ENCODE data around the gene USPL1. TPM values are rescaled to one million over a fixed set of nuclear protein-coding genes. Genes with fewer than 3 reads are reported as not detected.
A peak's percentile ranks its signal among the peaks of the same experiment; 100 is the strongest.

The USPL1 gene
- total RNA-seq, 1 donor from 2014 or later, result 33.1 TPM

DNA sequence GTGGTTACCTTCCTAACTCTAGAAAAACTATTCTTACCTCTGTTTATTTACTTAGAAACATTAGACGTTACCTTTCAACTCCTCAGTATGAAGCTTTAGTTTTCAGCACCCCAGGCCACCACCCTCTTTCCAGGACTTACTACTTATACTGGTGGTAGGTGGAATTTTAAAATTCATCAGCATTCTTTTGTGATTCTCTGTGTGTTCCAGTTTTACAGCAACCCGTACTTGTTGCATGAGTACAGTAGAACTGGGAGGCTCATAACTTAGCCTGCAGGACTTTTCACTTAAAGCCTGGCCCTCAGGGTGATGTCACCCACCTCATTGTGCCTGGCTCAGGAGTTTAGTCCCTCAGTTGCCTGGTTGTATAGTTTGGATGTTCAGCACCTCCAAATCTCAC, 68.3 kb downstream of the USPL1 start:
- no peaks in the 10 kb centered on the region for H3K27me3 ChIP-seq (ENCODE audit: control insufficient read depth, insufficient read depth, low read length)
- H3K4me3 ChIP-seq (ENCODE audit: low read depth, low read length), result no peak overlapping the region
- TF ChIP-seq CTCF (IDR thresholded peaks at IDR 0.05; ENCODE audit: insufficient read depth, low read length, poor library complexity, severe bottlenecking), result no peak
- H3K36me3 ChIP-seq (ENCODE audit: control insufficient read depth, insufficient read depth, low read length), result no peaks in the 10 kb centered on the region
- no peak for DNase-seq (ENCODE audit: low read depth)

- TF ChIP-seq CTCF (IDR thresholded peaks at IDR 0.05; ENCODE audit: insufficient read depth, low read length, poor library complexity, severe bottlenecking), result no peak
- Histone ChIP-seq H3K36me3 (ENCODE audit: control insufficient read depth, insufficient read depth, low read length) (no peaks in the 10 kb centered on the region), H3K4me3 (ENCODE audit: low read depth, low read length) (no peak overlapping the region), H3K27me3 (ENCODE audit: control insufficient read depth, insufficient read depth, low read length) (no peaks in the 10 kb centered on the region)
- no peak for DNase-seq (ENCODE audit: low read depth)
Observed at GRCh38 chr13:30687601-30688000, 69.9 kb downstream of the USPL1 start.

DNA sequence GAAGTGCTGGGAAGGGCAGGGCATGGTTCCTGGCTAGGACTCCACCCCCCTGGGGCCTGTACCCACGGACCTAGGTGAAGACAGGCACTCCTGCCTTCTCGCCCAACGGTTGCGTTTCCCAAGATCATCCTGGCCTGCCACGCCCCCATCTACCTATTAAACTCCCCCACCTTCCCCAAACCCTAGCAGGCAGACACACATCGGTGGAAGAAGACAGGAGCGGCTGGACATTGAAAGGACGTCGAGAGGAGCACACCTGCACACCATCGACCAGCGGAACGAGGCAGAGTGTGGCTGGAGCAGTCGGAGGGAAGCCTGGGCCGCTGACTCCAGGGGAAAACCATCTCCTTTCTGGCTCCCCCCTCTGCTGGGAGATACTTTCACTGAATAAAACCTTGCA, 72.0 kb downstream of the USPL1 start:
- TF ChIP-seq CTCF (IDR thresholded peaks at IDR 0.05; ENCODE audit: insufficient read depth, low read length, poor library complexity, severe bottlenecking), result no peak
- Histone ChIP-seq H3K27me3 (ENCODE audit: control insufficient read depth, insufficient read depth, low read length) (no peaks in the 10 kb centered on the region), H3K4me3 (ENCODE audit: low read depth, low read length) (no peak overlapping the region), H3K36me3 (ENCODE audit: control insufficient read depth, insufficient read depth, low read length) (no peaks in the 10 kb centered on the region)
- no peak for DNase-seq (ENCODE audit: low read depth)

GRCh38 chr13:30690282-30691188, 72.8 kb downstream of the USPL1 start:
- peak; percentile 25 for DNase-seq (ENCODE audit: low read depth)
- H3K4me3 ChIP-seq (ENCODE audit: low read depth, low read length), result no peak overlapping the region
- no peaks in the 10 kb centered on the region for H3K27me3 ChIP-seq (ENCODE audit: control insufficient read depth, insufficient read depth, low read length)
- H3K36me3 ChIP-seq (ENCODE audit: control insufficient read depth, insufficient read depth, low read length), result no peaks in the 10 kb centered on the region
- no peak for TF ChIP-seq CTCF (IDR thresholded peaks at IDR 0.05; ENCODE audit: insufficient read depth, low read length, poor library complexity, severe bottlenecking)

- Histone ChIP-seq H3K4me3 (ENCODE audit: low read depth, low read length) (no peak overlapping the region), H3K36me3 (ENCODE audit: control insufficient read depth, insufficient read depth, low read length) (no peaks in the 10 kb centered on the region), H3K27me3 (ENCODE audit: control insufficient read depth, insufficient read depth, low read length) (no peaks in the 10 kb centered on the region)
- DNase-seq (ENCODE audit: low read depth), result no peak
- no peak for TF ChIP-seq CTCF (IDR thresholded peaks at IDR 0.05; ENCODE audit: insufficient read depth, low read length, poor library complexity, severe bottlenecking)
Observed at GRCh38 chr13:30692113-30692512, 74.4 kb downstream of the USPL1 start.

All from kidney epithelial cell (primary cell).